Activated CD8-positive, alpha-beta memory T cell treated with anti-CD3 and anti-CD28 coated beads, Interleukin-2, amount 50 U/mL, for 24 hours (primary cell): ENCODE results near the gene HECW1.

ENCODE experiments used
- DNase-seq: peaks from one replicate; pipeline ENCODE4 v3.0.0-alpha.2; 2020; ENCODE audit errors: extremely low read depth

HECW1 gene

GRCh38 chr7:43431020-43431595, 318.7 kb downstream of the HECW1 start:
- DNase-seq: no peak

- DNase-seq: no peak
These were observed 321.2 kb downstream of the HECW1 start for GRCh38 chr7:43433639-43434038.

- DNase-seq: no peak
These were observed 324.6 kb downstream of the HECW1 start for GRCh38 chr7:43437001-43437400.

- no peak for DNase-seq
These were observed 326.5 kb downstream of the HECW1 start for GRCh38 chr7:43438897-43439479.

GRCh38 chr7:43439631-43440401, 327.4 kb downstream of the HECW1 start:
- peak; percentile 8 for DNase-seq

GRCh38 chr7:43441231-43442130, 329.0 kb downstream of the HECW1 start:
- DNase-seq: no peak

GRCh38 chr7:43443381-43443780, 330.9 kb downstream of the HECW1 start:
- no peak for DNase-seq

- DNase-seq: no peak
These were observed 332.5 kb downstream of the HECW1 start for GRCh38 chr7:43444711-43445578.

GRCh38 chr7:43449577-43449976, 337.1 kb downstream of the HECW1 start:
- DNase-seq: no peak

GRCh38 chr7:43450894-43451293, 338.4 kb downstream of the HECW1 start:
- DNase-seq: no peak

- no peak for DNase-seq
These were observed 342.6 kb downstream of the HECW1 start for GRCh38 chr7:43454936-43455518.

GRCh38 chr7:43456200-43456599, 343.8 kb downstream of the HECW1 start:
- no peak for DNase-seq

- DNase-seq: no peak
These were observed 346.0 kb downstream of the HECW1 start for GRCh38 chr7:43458330-43459018.

- no peak for DNase-seq
These were observed 346.5 kb downstream of the HECW1 start for GRCh38 chr7:43459019-43459337.

GRCh38 chr7:43460733-43461348, 348.4 kb downstream of the HECW1 start:
- no peak for DNase-seq

- no peak for DNase-seq
These were observed 349.0 kb downstream of the HECW1 start for GRCh38 chr7:43461349-43462024.

GRCh38 chr7:43462836-43463235, 350.4 kb downstream of the HECW1 start:
- DNase-seq: no peak

GRCh38 chr7:43463401-43463980, 351.0 kb downstream of the HECW1 start:
- no peak for DNase-seq
